Keratinocyte (primary cell): ENCODE measurements around the gene HHATL.

ENCODE experiments used
- EZH2 ChIP-seq: IDR thresholded peaks from one replicate; pipeline ENCODE4 v1.6.1; 2012; ENCODE audit warnings: inconsistent platforms, mild to moderate bottlenecking, low read length, moderate library complexity
- TF ChIP-seq, protein P1 (sequence below), 3 experiments: IDR thresholded peaks in 1 of 3; conservative IDR thresholded peaks in 1 of 3; optimal IDR thresholded peaks in 1 of 3; 2 replicates in 2 of 3; 3 replicates in 1 of 3; pipeline versions ENCODE3 to v1.5.1; 2011; ENCODE audit warnings: low read length in 3 of 3, mild to moderate bottlenecking in 3 of 3, moderate library complexity in 2 of 3, control low read depth in 1 of 3, inconsistent platforms in 1 of 3; ENCODE audit not compliant: insufficient read depth in 2 of 3; ENCODE audit errors: extremely low read depth in 1 of 3

- TF ChIP-seq, protein P1, sequence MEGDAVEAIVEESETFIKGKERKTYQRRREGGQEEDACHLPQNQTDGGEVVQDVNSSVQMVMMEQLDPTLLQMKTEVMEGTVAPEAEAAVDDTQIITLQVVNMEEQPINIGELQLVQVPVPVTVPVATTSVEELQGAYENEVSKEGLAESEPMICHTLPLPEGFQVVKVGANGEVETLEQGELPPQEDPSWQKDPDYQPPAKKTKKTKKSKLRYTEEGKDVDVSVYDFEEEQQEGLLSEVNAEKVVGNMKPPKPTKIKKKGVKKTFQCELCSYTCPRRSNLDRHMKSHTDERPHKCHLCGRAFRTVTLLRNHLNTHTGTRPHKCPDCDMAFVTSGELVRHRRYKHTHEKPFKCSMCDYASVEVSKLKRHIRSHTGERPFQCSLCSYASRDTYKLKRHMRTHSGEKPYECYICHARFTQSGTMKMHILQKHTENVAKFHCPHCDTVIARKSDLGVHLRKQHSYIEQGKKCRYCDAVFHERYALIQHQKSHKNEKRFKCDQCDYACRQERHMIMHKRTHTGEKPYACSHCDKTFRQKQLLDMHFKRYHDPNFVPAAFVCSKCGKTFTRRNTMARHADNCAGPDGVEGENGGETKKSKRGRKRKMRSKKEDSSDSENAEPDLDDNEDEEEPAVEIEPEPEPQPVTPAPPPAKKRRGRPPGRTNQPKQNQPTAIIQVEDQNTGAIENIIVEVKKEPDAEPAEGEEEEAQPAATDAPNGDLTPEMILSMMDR (optimal IDR thresholded peaks at IDR 0.05 in 1 of 3, IDR thresholded peaks at IDR 0.05 in 1 of 3, conservative IDR thresholded peaks at IDR 0.05 in 1 of 3; ENCODE audit: extremely low read depth in 1 of 3, insufficient read depth in 2 of 3, low read length in 3 of 3): no peak
- no peak for TF ChIP-seq EZH2
These were observed 24.2 kb downstream of the HHATL start for GRCh38 chr3:42678447-42678846.
